ENCODE measurements around the gene ZNF860.

Gene ZNF860

GRCh38 chr3:31960793-31961431, 20.6 kb upstream of the ZNF860 start:
- H3K27me3 ChIP-seq (ENCODE audit: control insufficient read depth, insufficient read depth, low read length) = no peaks in the 10 kb centered on the region
- no peaks in the 10 kb centered on the region for H3K36me3 ChIP-seq (ENCODE audit: control insufficient read depth, insufficient read depth, low read length)
- peaks cover 2% of the 10 kb centered on the region; the same call in 1 of the 2 replicates for H3K9me3 ChIP-seq (ENCODE audit: control insufficient read depth, insufficient read depth, low read length)
- H3K4me1 ChIP-seq (ENCODE audit: control insufficient read depth, insufficient read depth, low read length) = peaks cover 49% of the 10 kb centered on the region
- H3K4me3 ChIP-seq (ENCODE audit: low read depth, low read length) = peak overlapping the region; percentile 54
- H3K27ac ChIP-seq (ENCODE audit: low read depth, low read length) = peak overlapping the region; percentile 92
- H3K9ac ChIP-seq (ENCODE audit: low read depth, low read length) = peak overlapping the region; percentile 24

GRCh38 chr3:31962801-31963205, 18.7 kb upstream of the ZNF860 start:
- H3K36me3 ChIP-seq (ENCODE audit: control insufficient read depth, insufficient read depth, low read length) = no peaks in the 10 kb centered on the region
- no peak overlapping the region for H3K9ac ChIP-seq (ENCODE audit: low read depth, low read length)
- no peak overlapping the region for H3K27ac ChIP-seq (ENCODE audit: low read depth, low read length)
- H3K27me3 ChIP-seq (ENCODE audit: control insufficient read depth, insufficient read depth, low read length) = no peaks in the 10 kb centered on the region
- no peaks in the 10 kb centered on the region for H3K9me3 ChIP-seq (ENCODE audit: control insufficient read depth, insufficient read depth, low read length)
- H3K4me3 ChIP-seq (ENCODE audit: low read depth, low read length) = no peak overlapping the region
- peaks cover 53% of the 10 kb centered on the region for H3K4me1 ChIP-seq (ENCODE audit: control insufficient read depth, insufficient read depth, low read length)

DNA sequence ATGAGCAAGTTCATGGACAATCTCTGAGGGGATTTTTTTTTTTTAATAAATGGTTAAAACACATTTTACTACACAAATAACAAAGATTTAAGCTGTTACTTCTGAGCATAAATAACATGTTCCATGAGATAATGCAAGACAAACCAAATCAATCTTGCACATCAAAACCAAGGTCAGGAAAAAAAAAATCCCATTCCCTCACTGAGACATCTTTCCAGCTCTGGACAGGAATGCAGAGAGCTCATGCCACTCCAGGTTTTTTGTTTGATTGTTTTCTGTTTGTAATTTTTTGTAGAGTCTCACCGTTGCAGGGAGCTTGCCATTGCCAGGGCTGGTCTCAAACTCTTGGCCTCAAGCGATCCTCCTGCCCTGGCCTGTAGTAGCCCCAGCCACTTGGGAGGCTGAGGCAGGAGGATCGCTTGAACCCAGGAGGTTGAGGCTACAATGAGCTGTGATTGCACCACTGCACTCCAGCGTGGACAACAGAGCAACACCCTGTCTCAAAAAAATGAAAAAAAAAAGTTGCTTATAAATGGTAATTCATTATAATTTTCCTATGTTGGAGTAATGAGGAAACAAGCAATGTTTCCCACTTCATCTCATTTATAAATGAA, 14.5 kb upstream of the ZNF860 start:
- no peak overlapping the region for H3K9ac ChIP-seq (ENCODE audit: low read depth, low read length)
- H3K4me1 ChIP-seq (ENCODE audit: control insufficient read depth, insufficient read depth, low read length) = peaks cover 46% of the 10 kb centered on the region
- H3K36me3 ChIP-seq (ENCODE audit: control insufficient read depth, insufficient read depth, low read length) = no peaks in the 10 kb centered on the region
- H3K27ac ChIP-seq (ENCODE audit: low read depth, low read length) = no peak overlapping the region
- no peaks in the 10 kb centered on the region for H3K9me3 ChIP-seq (ENCODE audit: control insufficient read depth, insufficient read depth, low read length)
- H3K4me3 ChIP-seq (ENCODE audit: low read depth, low read length) = no peak overlapping the region
- no peaks in the 10 kb centered on the region for H3K27me3 ChIP-seq (ENCODE audit: control insufficient read depth, insufficient read depth, low read length)

DNA sequence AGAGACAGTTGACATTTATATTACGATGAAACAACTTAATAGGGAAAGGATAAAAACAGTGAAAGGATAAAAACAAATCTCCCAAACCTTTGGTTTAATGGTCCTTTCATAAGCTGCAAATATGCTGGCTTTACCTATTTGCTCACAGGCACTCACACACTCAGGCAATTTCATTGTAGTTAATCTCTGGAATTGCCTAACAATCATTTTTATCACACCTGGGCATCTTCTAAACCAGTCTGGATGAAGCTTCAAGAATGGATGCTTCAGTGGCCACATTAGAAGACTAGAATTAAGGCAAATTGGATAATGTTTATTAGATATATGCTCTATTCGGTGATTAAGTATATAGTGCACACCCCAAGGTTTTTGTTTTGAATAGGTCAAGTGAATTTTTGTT, 14.0 kb upstream of the ZNF860 start:
- Histone ChIP-seq H3K4me1 (ENCODE audit: control insufficient read depth, insufficient read depth, low read length) (peaks cover 44% of the 10 kb centered on the region), H3K9ac (ENCODE audit: low read depth, low read length) (no peak overlapping the region), H3K27me3 (ENCODE audit: control insufficient read depth, insufficient read depth, low read length) (no peaks in the 10 kb centered on the region), H3K27ac (ENCODE audit: low read depth, low read length) (no peak overlapping the region), H3K9me3 (ENCODE audit: control insufficient read depth, insufficient read depth, low read length) (no peaks in the 10 kb centered on the region), H3K4me3 (ENCODE audit: low read depth, low read length) (no peak overlapping the region), H3K36me3 (ENCODE audit: control insufficient read depth, insufficient read depth, low read length) (no peaks in the 10 kb centered on the region)

DNA sequence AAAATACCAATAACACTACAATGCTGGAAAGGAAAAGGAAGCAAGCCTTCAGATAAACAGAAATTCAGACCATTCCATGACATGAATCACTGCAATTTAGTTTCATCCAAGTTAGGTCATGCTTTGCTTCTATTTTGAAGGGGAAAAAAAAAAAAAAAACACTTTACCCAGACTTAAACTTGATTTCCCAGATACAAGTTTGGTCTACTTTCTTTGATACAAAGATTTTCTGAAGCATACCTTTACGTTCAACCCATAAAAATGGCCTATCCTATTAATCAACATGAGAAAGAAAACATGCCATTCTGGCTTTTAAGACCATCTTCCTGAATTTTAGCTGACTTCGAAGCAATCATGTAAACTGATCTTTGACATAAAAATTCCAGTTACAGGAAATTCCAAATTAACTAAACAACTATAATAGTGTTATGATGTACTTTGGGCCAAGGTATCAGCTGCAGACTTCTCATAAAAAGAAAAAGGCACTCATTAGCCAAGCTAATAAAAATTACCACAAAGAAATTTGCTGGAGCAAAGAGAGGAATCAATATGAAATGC, 13.1 kb upstream of the ZNF860 start:
- Histone ChIP-seq H3K4me3 (ENCODE audit: low read depth, low read length) (peak overlapping the region; percentile 28; the same call in 1 of the 2 replicates), H3K9me3 (ENCODE audit: control insufficient read depth, insufficient read depth, low read length) (no peaks in the 10 kb centered on the region), H3K9ac (ENCODE audit: low read depth, low read length) (peak overlapping the region; percentile 4; the same call in 1 of the 2 replicates), H3K27me3 (ENCODE audit: control insufficient read depth, insufficient read depth, low read length) (no peaks in the 10 kb centered on the region), H3K4me1 (ENCODE audit: control insufficient read depth, insufficient read depth, low read length) (peaks cover 48% of the 10 kb centered on the region), H3K36me3 (ENCODE audit: control insufficient read depth, insufficient read depth, low read length) (no peaks in the 10 kb centered on the region), H3K27ac (ENCODE audit: low read depth, low read length) (peak overlapping the region; percentile 71)

GRCh38 chr3:31968927-31969418, 12.6 kb upstream of the ZNF860 start:
- peaks cover 49% of the 10 kb centered on the region for H3K4me1 ChIP-seq (ENCODE audit: control insufficient read depth, insufficient read depth, low read length)
- H3K4me3 ChIP-seq (ENCODE audit: low read depth, low read length) = peak overlapping the region; percentile 16; the same call in 1 of the 2 replicates
- H3K9me3 ChIP-seq (ENCODE audit: control insufficient read depth, insufficient read depth, low read length) = no peaks in the 10 kb centered on the region
- peak overlapping the region; percentile 71 for H3K27ac ChIP-seq (ENCODE audit: low read depth, low read length)
- H3K9ac ChIP-seq (ENCODE audit: low read depth, low read length) = no peak overlapping the region; the same call in 1 of the 2 replicates
- H3K36me3 ChIP-seq (ENCODE audit: control insufficient read depth, insufficient read depth, low read length) = no peaks in the 10 kb centered on the region
- H3K27me3 ChIP-seq (ENCODE audit: control insufficient read depth, insufficient read depth, low read length) = no peaks in the 10 kb centered on the region

DNA sequence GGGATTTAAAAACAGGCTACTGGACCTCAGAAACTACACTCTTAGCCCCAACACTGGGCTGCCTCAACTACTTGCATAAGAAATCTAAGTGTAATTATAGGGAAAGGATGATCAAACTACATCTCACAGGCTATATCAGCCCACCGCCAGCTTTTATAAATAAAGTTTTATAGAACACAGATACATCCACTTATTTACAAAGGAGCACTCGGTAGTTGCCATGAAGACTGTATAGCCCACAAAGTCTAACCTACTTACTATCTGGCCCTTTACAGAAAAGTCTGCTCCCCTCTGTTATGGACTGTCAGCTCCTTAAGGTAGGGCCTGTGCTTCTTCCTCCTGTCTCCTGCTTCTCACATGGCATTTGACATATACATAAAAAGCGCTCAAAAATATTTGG, 9.9 kb upstream of the ZNF860 start:
- Histone ChIP-seq H3K4me3 (ENCODE audit: low read depth, low read length) (no peak overlapping the region), H3K36me3 (ENCODE audit: control insufficient read depth, insufficient read depth, low read length) (no peaks in the 10 kb centered on the region), H3K9me3 (ENCODE audit: control insufficient read depth, insufficient read depth, low read length) (no peaks in the 10 kb centered on the region), H3K27me3 (ENCODE audit: control insufficient read depth, insufficient read depth, low read length) (no peaks in the 10 kb centered on the region), H3K4me1 (ENCODE audit: control insufficient read depth, insufficient read depth, low read length) (peaks cover 62% of the 10 kb centered on the region), H3K9ac (ENCODE audit: low read depth, low read length) (no peak overlapping the region), H3K27ac (ENCODE audit: low read depth, low read length) (no peak overlapping the region)

DNA sequence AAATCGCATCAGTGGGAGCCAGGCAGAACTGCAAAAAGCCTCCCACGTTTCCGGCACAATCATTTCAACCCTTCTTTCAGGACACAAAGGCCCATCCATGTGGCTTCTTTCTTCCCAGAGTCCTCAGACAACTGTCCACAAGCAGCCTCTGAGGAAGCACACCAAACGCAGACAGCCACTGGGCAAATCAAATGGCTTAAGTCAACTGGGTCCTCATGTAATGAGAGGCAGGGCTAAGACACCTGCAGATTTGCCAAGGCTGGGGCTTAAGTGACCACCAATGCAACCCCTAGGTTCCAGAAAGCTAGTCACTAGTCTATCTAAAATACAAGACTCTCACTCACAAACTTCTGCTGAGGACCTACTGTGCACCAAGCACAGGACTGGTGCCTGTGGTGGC, 8.5 kb upstream of the ZNF860 start:
- no peak overlapping the region for H3K27ac ChIP-seq (ENCODE audit: low read depth, low read length)

DNA sequence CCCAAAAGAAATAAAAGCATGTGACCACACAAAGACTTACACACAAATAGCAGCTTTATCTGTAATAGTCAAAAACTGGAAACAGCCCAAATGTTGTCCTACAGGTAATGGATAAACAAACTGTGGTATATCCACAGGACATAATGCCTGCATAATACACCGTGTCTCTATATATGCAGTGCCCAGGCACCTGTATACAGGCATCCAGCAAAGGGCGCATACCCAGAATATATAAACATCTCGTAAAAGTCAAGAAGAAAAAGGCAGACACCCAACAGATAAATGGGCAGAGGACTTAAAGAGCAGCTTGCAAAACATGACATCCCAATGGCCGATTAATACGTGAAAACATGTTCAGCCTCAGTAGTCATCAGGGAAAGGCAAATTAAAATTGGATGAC, 7.7 kb upstream of the ZNF860 start:
- Histone ChIP-seq H3K36me3 (ENCODE audit: control insufficient read depth, insufficient read depth, low read length) (peaks cover 14% of the 10 kb centered on the region), H3K4me1 (ENCODE audit: control insufficient read depth, insufficient read depth, low read length) (peaks cover 46% of the 10 kb centered on the region), H3K4me3 (ENCODE audit: low read depth, low read length) (no peak overlapping the region), H3K27ac (ENCODE audit: low read depth, low read length) (no peak overlapping the region), H3K27me3 (ENCODE audit: control insufficient read depth, insufficient read depth, low read length) (no peaks in the 10 kb centered on the region), H3K9ac (ENCODE audit: low read depth, low read length) (no peak overlapping the region), H3K9me3 (ENCODE audit: control insufficient read depth, insufficient read depth, low read length) (no peaks in the 10 kb centered on the region)

More for the DNA sequence above, 8.5 kb upstream of the ZNF860 start:
- Histone ChIP-seq H3K9me3 (ENCODE audit: control insufficient read depth, insufficient read depth, low read length) (no peaks in the 10 kb centered on the region), H3K4me1 (ENCODE audit: control insufficient read depth, insufficient read depth, low read length) (peaks cover 53% of the 10 kb centered on the region), H3K4me3 (ENCODE audit: low read depth, low read length) (no peak overlapping the region), H3K9ac (ENCODE audit: low read depth, low read length) (no peak overlapping the region), H3K27me3 (ENCODE audit: control insufficient read depth, insufficient read depth, low read length) (no peaks in the 10 kb centered on the region), H3K36me3 (ENCODE audit: control insufficient read depth, insufficient read depth, low read length) (peaks cover 7% of the 10 kb centered on the region)

DNA sequence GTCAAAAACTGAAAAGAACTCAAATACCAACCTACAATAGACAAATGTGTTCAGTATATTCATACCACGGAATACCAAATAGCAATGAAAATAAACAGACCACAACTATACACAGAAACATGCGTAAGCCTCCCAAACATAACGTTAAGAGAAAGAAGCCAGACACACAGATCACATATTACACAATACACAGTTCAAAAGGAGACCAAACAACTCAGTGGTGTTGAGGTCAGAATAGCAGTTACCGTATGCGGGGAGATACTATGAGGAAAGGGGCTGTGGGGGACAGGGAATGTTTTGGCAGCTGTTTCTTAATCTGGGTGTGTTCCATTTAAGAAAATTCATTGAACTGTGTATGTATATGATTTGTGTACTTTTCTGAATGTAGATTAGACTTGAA, 7.1 kb upstream of the ZNF860 start:
- H3K27me3 ChIP-seq (ENCODE audit: control insufficient read depth, insufficient read depth, low read length) = no peaks in the 10 kb centered on the region
- no peak overlapping the region for H3K9ac ChIP-seq (ENCODE audit: low read depth, low read length)
- H3K36me3 ChIP-seq (ENCODE audit: control insufficient read depth, insufficient read depth, low read length) = peaks cover 21% of the 10 kb centered on the region
- peaks cover 45% of the 10 kb centered on the region for H3K4me1 ChIP-seq (ENCODE audit: control insufficient read depth, insufficient read depth, low read length)
- H3K4me3 ChIP-seq (ENCODE audit: low read depth, low read length) = no peak overlapping the region
- H3K9me3 ChIP-seq (ENCODE audit: control insufficient read depth, insufficient read depth, low read length) = no peaks in the 10 kb centered on the region
- no peak overlapping the region for H3K27ac ChIP-seq (ENCODE audit: low read depth, low read length)

GRCh38 chr3:31974964-31975363, 6.6 kb upstream of the ZNF860 start:
- H3K27ac ChIP-seq (ENCODE audit: low read depth, low read length) = no peak overlapping the region

More at GRCh38 chr3:31974964-31975363, 6.6 kb upstream of the ZNF860 start:
- peaks cover 21% of the 10 kb centered on the region for H3K36me3 ChIP-seq (ENCODE audit: control insufficient read depth, insufficient read depth, low read length)
- no peak overlapping the region for H3K9ac ChIP-seq (ENCODE audit: low read depth, low read length)
- no peak overlapping the region for H3K4me3 ChIP-seq (ENCODE audit: low read depth, low read length)
- H3K4me1 ChIP-seq (ENCODE audit: control insufficient read depth, insufficient read depth, low read length) = peaks cover 42% of the 10 kb centered on the region
- H3K27me3 ChIP-seq (ENCODE audit: control insufficient read depth, insufficient read depth, low read length) = no peaks in the 10 kb centered on the region
- no peaks in the 10 kb centered on the region for H3K9me3 ChIP-seq (ENCODE audit: control insufficient read depth, insufficient read depth, low read length)

All from HUES48 (cell line).